ENCODE data around the gene EIF3J.

Gene EIF3J

DNA sequence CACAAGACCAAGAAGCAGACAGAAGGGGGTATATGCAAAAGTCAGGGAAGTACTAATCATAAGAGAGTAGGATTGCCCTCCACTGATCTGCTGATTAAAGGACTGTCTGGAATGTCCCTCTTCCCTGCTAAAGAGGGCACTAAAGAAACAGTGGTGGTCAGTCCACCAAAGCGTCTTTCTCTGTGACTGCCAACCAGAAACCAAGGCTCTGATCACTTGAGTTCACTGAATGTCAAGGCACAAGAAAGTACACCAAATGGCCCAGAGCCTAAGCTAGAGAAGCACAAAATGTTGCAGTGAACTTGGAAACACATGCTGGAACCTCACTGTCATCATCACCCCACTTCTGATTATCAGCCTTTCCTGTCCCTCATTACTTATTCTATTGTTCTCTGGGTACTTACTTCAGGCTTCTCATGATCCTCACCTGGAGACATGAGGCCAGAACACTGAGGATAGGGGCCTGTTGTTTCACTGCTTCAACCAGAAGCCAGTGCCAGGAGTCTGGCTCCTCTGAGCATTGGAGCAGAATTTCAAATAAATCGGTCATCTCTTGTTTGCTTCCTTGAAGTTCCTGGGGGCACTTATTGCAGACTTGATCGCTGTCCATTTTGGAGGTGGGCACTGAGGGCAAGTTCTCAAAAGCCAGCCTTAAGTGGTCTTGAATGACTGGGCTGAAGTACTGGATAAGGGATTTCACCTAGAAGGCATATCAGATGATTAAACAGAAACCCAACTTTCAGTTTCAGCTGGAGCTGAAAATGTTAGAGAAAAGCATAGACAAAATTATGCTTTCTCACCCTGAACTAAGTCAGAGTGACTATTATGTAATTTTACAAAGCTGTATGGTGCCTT is 58.9 kb downstream of the EIF3J start:
- Mint-ChIP-seq H3K27me3 (ENCODE audit: low read depth) (no peaks in the 10 kb centered on the region), H3K36me3 (ENCODE audit: low read depth) (peaks cover 37% of the 10 kb centered on the region), H3K27ac (no peak overlapping the region), H3K4me1 (ENCODE audit: low read depth) (peaks cover 33% of the 10 kb centered on the region), H3K9me3 (no peaks in the 10 kb centered on the region), H3K4me3 (no peak overlapping the region)

DNA sequence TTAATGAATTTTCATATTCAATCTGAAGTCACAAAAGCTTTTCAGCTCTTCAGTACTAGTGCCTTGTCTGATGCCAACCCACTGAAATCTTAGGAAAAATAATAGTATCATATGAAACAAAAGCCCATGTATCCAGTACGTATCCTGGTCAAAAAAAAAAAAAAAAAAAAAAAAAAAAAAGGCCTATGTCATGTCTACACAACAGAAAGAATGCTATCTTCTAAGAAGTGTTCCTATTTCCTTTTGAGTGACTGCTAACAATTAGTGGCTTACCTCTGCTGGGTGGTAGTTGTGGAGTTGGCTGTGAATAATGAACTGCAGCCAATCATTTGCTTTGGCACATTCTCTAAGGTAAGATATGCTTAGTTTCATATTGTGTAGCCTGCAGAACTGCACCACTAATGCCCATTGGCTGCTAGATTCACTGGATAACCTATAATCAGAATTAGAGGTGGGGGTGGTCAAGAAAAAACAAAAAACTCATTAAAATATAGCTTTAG is 59.6 kb downstream of the EIF3J start:
- Mint-ChIP-seq H3K4me1 (ENCODE audit: low read depth) (peaks cover 33% of the 10 kb centered on the region), H3K27me3 (ENCODE audit: low read depth) (no peaks in the 10 kb centered on the region), H3K27ac (no peak overlapping the region), H3K4me3 (no peak overlapping the region), H3K9me3 (no peaks in the 10 kb centered on the region), H3K36me3 (ENCODE audit: low read depth) (peaks cover 38% of the 10 kb centered on the region)

DNA sequence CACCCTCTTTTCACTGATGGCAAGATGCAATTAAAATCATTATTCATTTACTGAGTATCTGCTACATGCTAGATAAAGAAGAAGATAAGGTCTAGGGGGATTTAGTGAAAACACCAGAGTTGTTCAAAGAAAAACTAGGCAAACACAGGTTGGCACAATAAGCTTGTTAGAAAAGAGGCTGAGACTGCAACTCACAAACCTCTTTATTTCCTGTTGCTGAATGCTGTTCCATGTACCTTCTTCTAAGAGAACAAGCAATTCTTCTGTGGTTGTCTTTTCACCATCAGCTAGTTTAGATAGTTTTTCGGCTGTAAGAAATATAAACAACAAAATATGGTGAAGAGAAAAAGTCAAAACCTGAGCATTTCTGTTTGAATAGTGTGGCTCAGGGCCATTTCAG is 61.1 kb downstream of the EIF3J start:
- Mint-ChIP-seq H3K4me3 (no peak overlapping the region), H3K36me3 (ENCODE audit: low read depth) (peaks cover 46% of the 10 kb centered on the region), H3K9me3 (no peaks in the 10 kb centered on the region), H3K4me1 (ENCODE audit: low read depth) (peaks cover 33% of the 10 kb centered on the region), H3K27me3 (ENCODE audit: low read depth) (no peaks in the 10 kb centered on the region), H3K27ac (peak overlapping the region; percentile 67)

DNA sequence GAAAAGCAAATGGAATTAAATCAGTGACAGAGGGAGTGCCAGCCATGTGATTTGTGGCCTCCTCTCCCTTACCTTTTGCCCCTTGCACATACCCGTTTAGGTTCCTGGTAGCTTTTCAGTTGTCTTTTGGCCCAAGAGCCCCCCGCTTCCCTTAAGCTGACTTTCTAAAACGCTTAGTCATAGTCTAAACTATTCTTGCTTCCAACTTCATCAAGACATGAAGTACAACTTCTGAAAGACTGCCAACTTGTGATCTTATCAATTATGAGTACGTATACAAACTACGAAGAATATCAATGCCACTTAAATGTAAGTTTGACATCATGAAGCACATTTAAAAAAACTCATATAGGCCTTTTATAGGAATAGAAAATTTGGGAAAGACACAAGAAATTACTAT is 61.9 kb downstream of the EIF3J start:
- H3K4me1 Mint-ChIP-seq (ENCODE audit: low read depth): peaks cover 29% of the 10 kb centered on the region
- H3K27me3 Mint-ChIP-seq (ENCODE audit: low read depth): no peaks in the 10 kb centered on the region
- no peaks in the 10 kb centered on the region for H3K9me3 Mint-ChIP-seq
- peaks cover 48% of the 10 kb centered on the region for H3K36me3 Mint-ChIP-seq (ENCODE audit: low read depth)
- H3K4me3 Mint-ChIP-seq: no peak overlapping the region
- H3K27ac Mint-ChIP-seq: peak overlapping the region; percentile 51

DNA sequence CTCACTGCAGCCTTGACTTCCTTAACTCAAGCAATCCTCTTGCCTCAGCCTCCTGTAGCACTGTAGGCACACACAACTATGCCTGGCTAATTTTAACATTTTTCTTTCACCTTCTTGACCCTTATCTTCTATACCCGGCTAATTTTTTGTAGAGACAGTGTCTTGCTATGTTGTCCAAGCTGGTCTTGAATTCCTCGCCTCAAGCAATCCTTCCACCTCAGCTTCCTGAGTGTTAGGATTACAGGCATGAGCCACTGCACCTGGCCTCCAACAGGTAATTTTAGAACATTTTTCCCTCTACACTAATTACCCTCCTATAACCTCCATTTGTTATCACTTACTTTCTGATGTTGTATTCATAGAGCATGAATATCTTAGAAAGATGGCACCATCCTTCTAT is 66.2 kb downstream of the EIF3J start:
- H3K27me3 Mint-ChIP-seq (ENCODE audit: low read depth): no peaks in the 10 kb centered on the region
- no peak overlapping the region for H3K27ac Mint-ChIP-seq
- H3K36me3 Mint-ChIP-seq (ENCODE audit: low read depth): peaks cover 53% of the 10 kb centered on the region

DNA sequence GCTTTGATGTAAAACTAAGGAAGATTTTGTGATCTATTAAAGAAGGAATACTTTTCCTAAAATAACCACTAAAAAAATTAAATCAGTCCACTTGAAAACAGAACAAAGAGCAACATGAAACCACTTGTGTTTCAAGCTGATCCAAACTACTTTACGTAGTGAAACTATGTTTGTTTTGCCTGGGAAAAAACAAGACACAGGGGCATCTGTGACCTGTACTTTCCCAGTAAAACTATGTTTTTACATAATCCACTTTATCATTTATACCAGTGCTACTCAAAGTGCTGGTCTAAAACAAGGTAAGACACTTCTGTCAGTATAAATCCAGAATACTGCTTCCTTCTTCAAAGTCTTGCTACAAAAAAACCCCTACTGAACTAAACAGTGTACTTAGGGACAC is 69.8 kb downstream of the EIF3J start:
- no peak overlapping the region for H3K4me3 Mint-ChIP-seq
- no peaks in the 10 kb centered on the region for H3K27me3 Mint-ChIP-seq (ENCODE audit: low read depth)
- no peak overlapping the region for H3K27ac Mint-ChIP-seq
- peaks cover 51% of the 10 kb centered on the region for H3K36me3 Mint-ChIP-seq (ENCODE audit: low read depth)
- H3K9me3 Mint-ChIP-seq: no peaks in the 10 kb centered on the region
- H3K4me1 Mint-ChIP-seq (ENCODE audit: low read depth): no peaks in the 10 kb centered on the region

More for the DNA sequence above, 66.2 kb downstream of the EIF3J start:
- Mint-ChIP-seq H3K4me3 (no peak overlapping the region), H3K4me1 (ENCODE audit: low read depth) (peaks cover 9% of the 10 kb centered on the region), H3K9me3 (no peaks in the 10 kb centered on the region)

All from T-helper 1 cell treated with Interleukin-12 subunit alpha and Interleukin-12 subunit beta and Interleukin-4 antibody, amounts not matched to agents 30 μg/mL and 1 μg/mL, for 36 hours (primary cell).